ENCODE data around the gene HHAT.

Gene HHAT

DNA sequence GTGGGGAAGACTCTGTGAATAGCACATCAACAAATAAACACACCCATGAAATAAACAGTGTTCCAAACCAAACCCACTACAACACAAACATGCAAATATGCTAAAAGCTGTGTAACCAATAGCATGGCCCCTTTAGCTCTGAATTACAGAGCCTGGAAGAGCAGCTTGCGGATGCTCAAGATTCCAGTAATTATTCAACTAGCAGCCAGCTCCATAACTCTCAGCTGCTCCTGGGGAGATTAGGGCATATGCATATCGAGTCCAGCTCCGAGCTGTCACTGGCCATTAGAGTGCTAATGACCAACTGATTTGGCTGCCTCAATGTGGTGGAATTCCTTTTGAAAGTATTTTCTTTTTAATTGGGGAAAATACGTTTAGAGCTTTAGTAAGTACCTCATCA is 207.1 kb downstream of the HHAT start:
- Histone ChIP-seq H3K23ac (ENCODE audit: low read depth, low read length, poor library complexity) (no peak overlapping the region), H2BK12ac (ENCODE audit: low read length) (no peak overlapping the region), H2BK15ac (ENCODE audit: low read length) (no peak overlapping the region), H3K4me3 (ENCODE audit: low read length in 2 of 2) (no peak overlapping the region), H4K8ac (ENCODE audit: low read depth, low read length) (no peak overlapping the region), H3K27ac (replicated peaks; ENCODE audit: low read length) (no peak overlapping the region), H3K36me3 (replicated peaks in 1 of 2; ENCODE audit: control insufficient read depth in 2 of 2, insufficient read depth in 2 of 2, low read length in 2 of 2) (no peaks in the 10 kb centered on the region), H3K4me2 (ENCODE audit: insufficient read depth, low read length, poor library complexity, severe bottlenecking) (no peak overlapping the region), H3K79me1 (ENCODE audit: low read depth, low read length) (no peaks in the 10 kb centered on the region), H3K9me3 (replicated peaks in 1 of 2; ENCODE audit: control insufficient read depth in 2 of 2, insufficient read depth in 1 of 2, low read depth in 1 of 2, low read length in 2 of 2) (peaks cover 0 to 3% of the 10 kb centered on the region in 2 donors), H3K14ac (ENCODE audit: low read length) (no peak overlapping the region), H2BK120ac (ENCODE audit: low read depth, low read length) (no peak overlapping the region), H3K4me1 (ENCODE audit: control insufficient read depth in 2 of 2, insufficient read depth in 1 of 2, low read depth in 1 of 2, low read length in 2 of 2) (peaks cover 12 to 18% of the 10 kb centered on the region in 2 donors), H3K18ac (ENCODE audit: low read length) (no peak overlapping the region), H3K27me3 (ENCODE audit: control insufficient read depth in 3 of 3, insufficient read depth in 3 of 3, low read depth in 1 of 3, low read length in 3 of 3) (no peaks in the 10 kb centered on the region), H3K9ac (ENCODE audit: low read depth, low read length, poor library complexity) (no peak overlapping the region), H2BK5ac (ENCODE audit: low read length) (no peak overlapping the region), H3K4ac (ENCODE audit: low read length) (no peak overlapping the region), H2AFZ (ENCODE audit: low read length) (no peak overlapping the region), H2AK5ac (ENCODE audit: low read depth, low read length) (no peak overlapping the region), H4K91ac (ENCODE audit: low read depth, low read length, poor library complexity) (no peak overlapping the region)
- peak; percentile 9 for DNase-seq (ENCODE audit: low spot score)
- WGBS, 2 donors (ENCODE audit: extremely low coverage in 2 of 2, insufficient read length in 2 of 2, insufficient replicate concordance in 1 of 2) = no CpG with 5 or more reads among the region's 4 CpGs

- no peak overlapping the region for H3K27ac ChIP-seq (replicated peaks; ENCODE audit: low read length)
Observed at GRCh38 chr1:210536254-210536961, 207.7 kb downstream of the HHAT start.

GRCh38 chr1:210540288-210540687 is 211.6 kb downstream of the HHAT start:
- Histone ChIP-seq H3K9me3 (replicated peaks in 1 of 2; ENCODE audit: control insufficient read depth in 2 of 2, insufficient read depth in 1 of 2, low read depth in 1 of 2, low read length in 2 of 2) (no peaks in the 10 kb centered on the region), H2BK120ac (ENCODE audit: low read depth, low read length) (no peak overlapping the region), H3K4me1 (ENCODE audit: control insufficient read depth in 2 of 2, insufficient read depth in 1 of 2, low read depth in 1 of 2, low read length in 2 of 2) (peaks cover 12 to 17% of the 10 kb centered on the region in 2 donors), H3K23ac (ENCODE audit: low read depth, low read length, poor library complexity) (no peak overlapping the region), H3K4me3 (ENCODE audit: low read length in 2 of 2) (no peak overlapping the region), H2BK5ac (ENCODE audit: low read length) (no peak overlapping the region), H4K91ac (ENCODE audit: low read depth, low read length, poor library complexity) (no peak overlapping the region), H3K18ac (ENCODE audit: low read length) (no peak overlapping the region), H3K27ac (replicated peaks; ENCODE audit: low read length) (no peak overlapping the region), H2BK12ac (ENCODE audit: low read length) (no peak overlapping the region), H3K36me3 (replicated peaks in 1 of 2; ENCODE audit: control insufficient read depth in 2 of 2, insufficient read depth in 2 of 2, low read length in 2 of 2) (no peaks in the 10 kb centered on the region), H4K8ac (ENCODE audit: low read depth, low read length) (no peak overlapping the region), H3K4me2 (ENCODE audit: insufficient read depth, low read length, poor library complexity, severe bottlenecking) (no peak overlapping the region), H3K14ac (ENCODE audit: low read length) (no peak overlapping the region), H2AK5ac (ENCODE audit: low read depth, low read length) (no peak overlapping the region), H2AFZ (ENCODE audit: low read length) (no peak overlapping the region), H2BK15ac (ENCODE audit: low read length) (no peak overlapping the region), H3K4ac (ENCODE audit: low read length) (no peak overlapping the region), H3K27me3 (ENCODE audit: control insufficient read depth in 3 of 3, insufficient read depth in 3 of 3, low read depth in 1 of 3, low read length in 3 of 3) (no peaks in the 10 kb centered on the region), H3K9ac (ENCODE audit: low read depth, low read length, poor library complexity) (no peak overlapping the region), H3K79me1 (ENCODE audit: low read depth, low read length) (no peaks in the 10 kb centered on the region)
- DNase-seq (ENCODE audit: low spot score) = no peak
- no CpG with 5 or more reads among the region's 3 CpGs for WGBS, 2 donors (ENCODE audit: extremely low coverage in 2 of 2, insufficient read length in 2 of 2, insufficient replicate concordance in 1 of 2)

More at GRCh38 chr1:210536254-210536961, 207.7 kb downstream of the HHAT start:
- DNase-seq (ENCODE audit: low spot score) = peak; percentile 15
- no peak overlapping the region for H3K4me3 ChIP-seq (ENCODE audit: low read length in 2 of 2)
- H3K18ac ChIP-seq (ENCODE audit: low read length) = no peak overlapping the region
- no peak overlapping the region for H3K4me2 ChIP-seq (ENCODE audit: insufficient read depth, low read length, poor library complexity, severe bottlenecking)
- no peak overlapping the region for H3K9ac ChIP-seq (ENCODE audit: low read depth, low read length, poor library complexity)
- H2AFZ ChIP-seq (ENCODE audit: low read length) = peak overlapping the region; percentile 62
- H2BK15ac ChIP-seq (ENCODE audit: low read length) = no peak overlapping the region
- WGBS, 2 donors (ENCODE audit: extremely low coverage in 2 of 2, insufficient read length in 2 of 2, insufficient replicate concordance in 1 of 2) = no CpG with 5 or more reads among the region's 4 CpGs
- peaks cover 0 to 3% of the 10 kb centered on the region in 2 donors for H3K9me3 ChIP-seq (replicated peaks in 1 of 2; ENCODE audit: control insufficient read depth in 2 of 2, insufficient read depth in 1 of 2, low read depth in 1 of 2, low read length in 2 of 2)
- H3K4ac ChIP-seq (ENCODE audit: low read length) = no peak overlapping the region
- no peak overlapping the region for H2BK5ac ChIP-seq (ENCODE audit: low read length)
- no peak overlapping the region for H3K23ac ChIP-seq (ENCODE audit: low read depth, low read length, poor library complexity)
- no peak overlapping the region for H2AK5ac ChIP-seq (ENCODE audit: low read depth, low read length)
- H3K79me1 ChIP-seq (ENCODE audit: low read depth, low read length) = no peaks in the 10 kb centered on the region
- H2BK12ac ChIP-seq (ENCODE audit: low read length) = no peak overlapping the region
- H2BK120ac ChIP-seq (ENCODE audit: low read depth, low read length) = no peak overlapping the region
- H4K8ac ChIP-seq (ENCODE audit: low read depth, low read length) = peak overlapping the region; percentile 87
- no peak overlapping the region for H3K14ac ChIP-seq (ENCODE audit: low read length)
- H3K27me3 ChIP-seq (ENCODE audit: control insufficient read depth in 3 of 3, insufficient read depth in 3 of 3, low read depth in 1 of 3, low read length in 3 of 3) = no peaks in the 10 kb centered on the region
- H3K36me3 ChIP-seq (replicated peaks in 1 of 2; ENCODE audit: control insufficient read depth in 2 of 2, insufficient read depth in 2 of 2, low read length in 2 of 2) = no peaks in the 10 kb centered on the region
- H3K4me1 ChIP-seq (ENCODE audit: control insufficient read depth in 2 of 2, insufficient read depth in 1 of 2, low read depth in 1 of 2, low read length in 2 of 2) = peaks cover 12 to 18% of the 10 kb centered on the region in 2 donors
- H4K91ac ChIP-seq (ENCODE audit: low read depth, low read length, poor library complexity) = no peak overlapping the region

DNA sequence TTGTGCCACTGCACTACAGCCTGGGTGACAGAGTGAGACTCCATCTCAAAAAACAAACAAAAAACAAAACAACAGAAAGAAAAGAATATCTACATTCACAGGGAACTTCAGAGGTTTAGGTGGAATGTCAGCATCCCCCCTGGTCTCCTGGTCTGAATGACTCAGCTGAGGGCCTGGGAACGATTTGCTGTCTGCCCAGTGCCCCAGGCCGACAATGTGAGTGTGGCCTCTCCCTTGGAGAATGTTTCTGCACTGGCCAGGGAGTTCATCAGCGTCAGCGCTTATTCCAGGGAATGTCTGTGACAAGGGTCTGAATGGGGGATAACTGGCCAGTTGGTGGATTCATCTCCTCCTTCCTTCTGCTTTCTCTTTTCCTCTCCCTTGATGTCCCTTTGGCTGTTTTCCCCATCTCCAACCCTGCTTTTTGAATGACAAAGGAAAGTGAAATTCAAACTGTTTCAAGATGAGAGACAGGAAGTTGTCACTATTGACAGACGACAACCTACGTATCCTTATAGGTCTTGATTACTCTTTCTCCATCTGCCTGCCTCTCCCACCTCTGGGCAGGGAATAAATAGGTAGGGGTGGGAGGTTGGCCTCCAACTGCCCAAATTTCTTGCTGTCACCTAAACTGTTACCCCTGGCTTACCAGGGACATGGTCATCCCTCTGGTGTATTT is 213.1 kb downstream of the HHAT start:
- Histone ChIP-seq H2BK15ac (ENCODE audit: low read length) (no peak overlapping the region), H3K4me2 (ENCODE audit: insufficient read depth, low read length, poor library complexity, severe bottlenecking) (no peak overlapping the region), H3K4me3 (ENCODE audit: low read length in 2 of 2) (no peak overlapping the region), H3K14ac (ENCODE audit: low read length) (no peak overlapping the region), H3K4ac (ENCODE audit: low read length) (no peak overlapping the region), H4K8ac (ENCODE audit: low read depth, low read length) (no peak overlapping the region), H2AFZ (ENCODE audit: low read length) (peak overlapping the region; percentile 31), H3K18ac (ENCODE audit: low read length) (no peak overlapping the region), H3K9ac (ENCODE audit: low read depth, low read length, poor library complexity) (no peak overlapping the region), H2BK12ac (ENCODE audit: low read length) (no peak overlapping the region), H3K27me3 (ENCODE audit: control insufficient read depth in 3 of 3, insufficient read depth in 3 of 3, low read depth in 1 of 3, low read length in 3 of 3) (no peaks in the 10 kb centered on the region), H3K36me3 (replicated peaks in 1 of 2; ENCODE audit: control insufficient read depth in 2 of 2, insufficient read depth in 2 of 2, low read length in 2 of 2) (no peaks in the 10 kb centered on the region), H2BK5ac (ENCODE audit: low read length) (no peak overlapping the region), H3K9me3 (replicated peaks in 1 of 2; ENCODE audit: control insufficient read depth in 2 of 2, insufficient read depth in 1 of 2, low read depth in 1 of 2, low read length in 2 of 2) (no peaks in the 10 kb centered on the region), H3K23ac (ENCODE audit: low read depth, low read length, poor library complexity) (no peak overlapping the region), H3K27ac (replicated peaks; ENCODE audit: low read length) (no peak overlapping the region), H4K91ac (ENCODE audit: low read depth, low read length, poor library complexity) (no peak overlapping the region), H3K4me1 (ENCODE audit: control insufficient read depth in 2 of 2, insufficient read depth in 1 of 2, low read depth in 1 of 2, low read length in 2 of 2) (peaks cover 2 to 4% of the 10 kb centered on the region in 2 donors), H3K79me1 (ENCODE audit: low read depth, low read length) (no peaks in the 10 kb centered on the region), H2BK120ac (ENCODE audit: low read depth, low read length) (no peak overlapping the region), H2AK5ac (ENCODE audit: low read depth, low read length) (no peak overlapping the region)
- WGBS, 2 donors (ENCODE audit: extremely low coverage in 2 of 2, insufficient read length in 2 of 2, insufficient replicate concordance in 1 of 2) = no CpG with 5 or more reads among the region's 6 CpGs
- no peak for DNase-seq (ENCODE audit: low spot score)
